Psoas muscle (tissue), 8 donors: ENCODE data around the gene SOD1. TPM values are rescaled to one million over a fixed set of nuclear protein-coding genes. Genes with fewer than 3 reads are reported as not detected.
A peak's percentile ranks its signal among the peaks of the same experiment; 100 is the strongest.

Experiments
- ATAC-seq, 4 donors: fragments of 200-7000 bp; cut with Tn5 transposase; one replicate each; pipeline ENCODE4 v1.9.1; 2020; ENCODE audit warnings: moderate library complexity in 3 of 4, mild to moderate bottlenecking in 2 of 4
- DNase-seq, 2 donors: peaks; one replicate each; pipeline ENCODE4 v3.0.0-alpha.2; 2020
- H3K27ac ChIP-seq: fragments of 200-600 bp; one replicate; pipeline ENCODE4 v1.8.0; 2022
- H3K27me3 ChIP-seq, 3 donors: fragments of 200-600 bp in 1 of 3; one replicate each; pipeline versions ENCODE4 v1.6.1 to v1.8.0; 2013 to 2022; ENCODE audit warnings: low read length in 2 of 3, mild to moderate bottlenecking in 2 of 3, moderate library complexity in 1 of 3; ENCODE audit not compliant: insufficient read depth in 3 of 3
- H3K36me3 ChIP-seq, 2 donors: fragments of 200-600 bp in 1 of 2; one replicate each; pipeline versions ENCODE4 v1.6.1 to v1.8.0; 2013 to 2022; ENCODE audit warnings: low read depth in 1 of 2, mild to moderate bottlenecking in 1 of 2, moderate library complexity in 1 of 2; ENCODE audit not compliant: insufficient read depth in 1 of 2
- H3K4me1 ChIP-seq: fragments of 200-600 bp; one replicate; pipeline ENCODE4 v1.8.0; 2022
- H3K4me3 ChIP-seq: fragments of 200-600 bp; one replicate; pipeline ENCODE4 v1.8.0; 2022; ENCODE audit warnings: mild to moderate bottlenecking
- H3K9me3 ChIP-seq: fragments of 200-600 bp; one replicate; pipeline ENCODE4 v1.8.0; 2022
- CTCF ChIP-seq: fragments of 200-600 bp; IDR thresholded peaks from one replicate; pipeline ENCODE4 v1.8.0; 2022; ENCODE audit warnings: antibody characterized with exemption
- WGBS, 3 donors: extraction: QIAGEN DNeasy Blood & Tissue Kit; methylation state at CpG; one replicate each; pipeline versions ENCODE4 v1.1.6 to v1.1.7; 2013; 5-methylcytosine and 5-hydroxymethylcytosine counted together
- intact Hi-C, 2 donors: fragments of 100-400 bp; cut with DNase I; formaldehyde crosslinking; loops; one replicate each; pipeline versions ENCODE4 v1.11.0 to v1.14.2; 2022
- polyA plus RNA-seq, 3 donors: library from polyadenylated mRNA; stranded (reverse); fragments of 200-250 nt; gene quantifications; one replicate each; pipeline ENCODE4 v1.2.3, GENCODE V29; 2013
- total RNA-seq, 4 donors: library from RNA; stranded (reverse); fragmentation: NEBNext Ultra II Directional in 2 of 4; extraction: Animal tissue kit (Norgen Biotek cat#: 25700) in 2 of 4; gene quantifications; one replicate each; pipeline versions ENCODE4 v1.2.1 to v1.2.4, GENCODE V29; 2021 to 2023
- donor health status: healthy with polysubstance abuse.
- donor health status: DM: no; HTN: no; CAD: no; lungs with moderate emphysema.
- donor health status: Bipolar disorder and iron deficiency.
- donor health status: healthy.
- donor health status: DM: yes; HTN: yes; CAD: no.
- donor health status: DM: no; HTN: no; CAD: no.
- donor health status: DM: no; HTN: no; CAD: no.
- donor health status: DM: yes; HTN: yes; CAD: no.

The SOD1 gene
- total and polyA plus RNA-seq, 7 donors = 226 to 890 (median 305) TPM

GRCh38 chr21:31713115-31713514 lies 53.6 kb downstream of the SOD1 start:
- no peaks in the 10 kb centered on the region for H3K27me3 ChIP-seq
- no peak for ATAC-seq
- DNase-seq = no peak
- 48 to 65% (median 63%) methylated on average over 3 of the region's 3 CpGs for WGBS, 3 donors
- H3K4me3 ChIP-seq = no peak overlapping the region
- no peak for TF ChIP-seq CTCF
- H3K36me3 ChIP-seq = no peaks in the 10 kb centered on the region
- intact Hi-C loops = no loop called here
- H3K9me3 ChIP-seq = no peaks in the 10 kb centered on the region
- no peak overlapping the region for H3K27ac ChIP-seq
- H3K4me1 ChIP-seq = peaks cover 72% of the 10 kb centered on the region

GRCh38 chr21:31713973-31714740 lies 54.7 kb downstream of the SOD1 start:
- Histone ChIP-seq H3K27me3 (no peaks in the 10 kb centered on the region), H3K27ac (no peak overlapping the region), H3K36me3 (no peaks in the 10 kb centered on the region), H3K4me1 (peaks cover 64% of the 10 kb centered on the region), H3K9me3 (no peaks in the 10 kb centered on the region), H3K4me3 (peak overlapping the region; percentile 4)
- DNase-seq = no peak
- intact Hi-C loops = no loop called here
- 66 to 90% (median 70%) methylated on average over 5 of the region's 5 CpGs for WGBS, 3 donors
- ATAC-seq = peak in 1 of 4 donors; percentile 28
- no peak for TF ChIP-seq CTCF

- Histone ChIP-seq H3K27ac (no peak overlapping the region), H3K4me1 (peaks cover 58% of the 10 kb centered on the region), H3K4me3 (no peak overlapping the region), H3K36me3 (no peaks in the 10 kb centered on the region), H3K27me3 (no peaks in the 10 kb centered on the region), H3K9me3 (no peaks in the 10 kb centered on the region)
- ATAC-seq (no peak), DNase-seq (no peak)
- WGBS, 3 donors = 82 to 92% (median 86%) methylated on average over 5 of the region's 5 CpGs
- no peak for TF ChIP-seq CTCF
- intact Hi-C loops = no loop called here
Measured at GRCh38 chr21:31714741-31715365, 55.4 kb downstream of the SOD1 start.

- ATAC-seq = no peak
- TF ChIP-seq CTCF = no peak
- intact Hi-C loops = no loop called here
- peak overlapping the region; percentile 54 for H3K27ac ChIP-seq
- H3K9me3 ChIP-seq = no peaks in the 10 kb centered on the region
- H3K4me3 ChIP-seq = peak overlapping the region; percentile 35
- H3K27me3 ChIP-seq = no peaks in the 10 kb centered on the region
- H3K4me1 ChIP-seq = peaks cover 56% of the 10 kb centered on the region
- no peaks in the 10 kb centered on the region for H3K36me3 ChIP-seq
- no peak for DNase-seq
- 49 to 79% (median 50%) methylated on average over 2 of the region's 2 CpGs for WGBS, 3 donors
Measured at GRCh38 chr21:31716106-31716505, 56.6 kb downstream of the SOD1 start.

Other genes starting within 250 kb of the SOD1 start
- gene SCAF4, start 72.4 kb downstream of the SOD1 start, total RNA-seq = 10 to 100 TPM; 17.3 to 23.9 (median 23.5) TPM
- 10 to 100 TPM in 1 of 3 donors, 1 to 10 TPM in 2; 7.5 to 17.3 (median 9.0) TPM for gene SCAF4, start 72.4 kb downstream of the SOD1 start, polyA plus RNA-seq
- gene HUNK, start 213.3 kb downstream of the SOD1 start, total RNA-seq = under 1 TPM; 0.10 to 0.54 (median 0.15) TPM
- gene HUNK, start 213.3 kb downstream of the SOD1 start, polyA plus RNA-seq = under 1 TPM; 0.03 to 0.06 (median 0.05) TPM